Activated CD4-positive, alpha-beta T cell treated with anti-CD3 and anti-CD28 coated beads for 48 hours (primary cell): Measurements from ENCODE around the gene LRFN3.
A peak's percentile ranks its signal among the peaks of the same experiment; 100 is the strongest.
"Not testable (repeated sequence)": the region's sequence is repeated elsewhere in the genome, so short reads cannot be mapped to it uniquely, and the experiment has no call there.

Experiments used
- DNase-seq: peaks from one replicate; pipeline ENCODE4 v3.0.0-alpha.2; 2020

LRFN3 gene

GRCh38 chr19:35935911-35936737 is at the start of gene LRFN3:
Gene LRFN3, plus strand, starts transcription at chr19:35936374. Its CDS starts 3,052 bp downstream, at chr19:35939426.
- DNase-seq: peak; percentile 74

- no peak for DNase-seq
Measured at GRCh38 chr19:35887197-35887596, 49.0 kb upstream of the LRFN3 start.

GRCh38 chr19:35888398-35888797 is 47.8 kb upstream of the LRFN3 start:
- no peak for DNase-seq

- no peak for DNase-seq
Measured at GRCh38 chr19:35889370-35890112, 46.6 kb upstream of the LRFN3 start.

- DNase-seq: no peak
Measured at GRCh38 chr19:35890113-35890650, 46.0 kb upstream of the LRFN3 start.

- not testable (repeated sequence) for DNase-seq
Measured at GRCh38 chr19:35891819-35892218, 44.4 kb upstream of the LRFN3 start.

GRCh38 chr19:35894342-35894741 is 41.8 kb upstream of the LRFN3 start:
- DNase-seq: no peak

- no peak for DNase-seq
Measured at GRCh38 chr19:35895911-35896642, 40.1 kb upstream of the LRFN3 start.

GRCh38 chr19:35896643-35897040 is 39.5 kb upstream of the LRFN3 start:
- no peak for DNase-seq

GRCh38 chr19:35897706-35898451 is 38.3 kb upstream of the LRFN3 start:
- DNase-seq: no peak

GRCh38 chr19:35898499-35898809 is 37.7 kb upstream of the LRFN3 start:
- no peak for DNase-seq

GRCh38 chr19:35899547-35900214 is 36.5 kb upstream of the LRFN3 start:
- peak; percentile 93 for DNase-seq

- no peak for DNase-seq
Measured at GRCh38 chr19:35901055-35901644, 35.0 kb upstream of the LRFN3 start.

- DNase-seq: peak; percentile 36
Measured at GRCh38 chr19:35901854-35902661, 34.1 kb upstream of the LRFN3 start, which contains the start of gene HCST. Gene HCST, plus strand, starts transcription at chr19:35902529. Its CDS starts 65 bp downstream, at chr19:35902594.

- no peak for DNase-seq
Measured at GRCh38 chr19:35902870-35903475, 33.2 kb upstream of the LRFN3 start.

- DNase-seq: peak; percentile 88
Measured at GRCh38 chr19:35903550-35904179, 32.5 kb upstream of the LRFN3 start.

- DNase-seq: no peak
Measured at GRCh38 chr19:35904311-35905068, 31.7 kb upstream of the LRFN3 start.

- no peak for DNase-seq
Measured at GRCh38 chr19:35905178-35905727, 30.9 kb upstream of the LRFN3 start.

GRCh38 chr19:35907377-35907745 is 28.8 kb upstream of the LRFN3 start:
- no peak for DNase-seq
